Stimulated activated naive CD8-positive, alpha-beta T cell treated with anti-CD3 and anti-CD28 coated beads, Interleukin-15, amount 100 ng/mL, for 72 hours (primary cell): ENCODE data around the gene CYBA.
"Not testable (repeated sequence)": the region's sequence is repeated elsewhere in the genome, so short reads cannot be mapped to it uniquely, and the experiment has no call there.

Experiments
- ATAC-seq: fragments of 150-1000 bp; cut with Tn5 transposase; 2 replicates; pipeline ENCODE4 v1.10.0; 2021; ENCODE audit warnings: mild to moderate bottlenecking, moderate library complexity
- DNase-seq, 2 donors: peaks; one replicate each; pipeline ENCODE4 v3.0.0; 2021 to 2022
- H3K27ac Mint-ChIP-seq, 2 donors: one replicate each; pipeline ENCODE4 v1.8.0; 2022; ENCODE audit warnings: mild to moderate bottlenecking in 2 of 2, mixed read lengths in 2 of 2, moderate library complexity in 2 of 2
- H3K27me3 Mint-ChIP-seq: one replicate; pipeline ENCODE4 v1.8.0; 2022; ENCODE audit warnings: mixed read lengths
- H3K4me1 Mint-ChIP-seq: one replicate; pipeline ENCODE4 v1.8.0; 2022; ENCODE audit warnings: mild to moderate bottlenecking, mixed read lengths
- H3K4me3 Mint-ChIP-seq, 2 donors: one replicate each; pipeline ENCODE4 v1.8.0; 2022; ENCODE audit warnings: mild to moderate bottlenecking in 2 of 2, mixed read lengths in 2 of 2, moderate library complexity in 1 of 2
- H3K9me3 Mint-ChIP-seq, 2 donors: one replicate each; pipeline ENCODE4 v1.8.0; 2022; ENCODE audit warnings: mixed read lengths in 2 of 2

Gene CYBA

GRCh38 chr16:88676502-88677242 is 25.8 kb upstream of the CYBA start:
- Mint-ChIP-seq H3K4me1 (peaks cover 10% of the 10 kb centered on the region), H3K27me3 (no peaks in the 10 kb centered on the region), H3K4me3 (no peak overlapping the region), H3K9me3 (no peaks in the 10 kb centered on the region), H3K27ac (no peak overlapping the region)
- DNase-seq = no peak
- no peak for ATAC-seq

- Mint-ChIP-seq H3K9me3 (no peaks in the 10 kb centered on the region), H3K4me1 (no peaks in the 10 kb centered on the region), H3K27ac (peak overlapping the region in 1 of 2 donors; percentile 22), H3K27me3 (no peaks in the 10 kb centered on the region), H3K4me3 (no peak overlapping the region)
- ATAC-seq (no peak), DNase-seq (no peak)
These were observed 23.0 kb upstream of the CYBA start for GRCh38 chr16:88673716-88674379.

- Mint-ChIP-seq H3K27ac (no peak overlapping the region), H3K4me1 (no peaks in the 10 kb centered on the region), H3K4me3 (no peak overlapping the region), H3K9me3 (no peaks in the 10 kb centered on the region), H3K27me3 (no peaks in the 10 kb centered on the region)
- ATAC-seq = no peak
- no peak for DNase-seq
These were observed 21.9 kb upstream of the CYBA start for GRCh38 chr16:88672776-88673175.

GRCh38 chr16:88671806-88672205 is 21.0 kb upstream of the CYBA start:
- ATAC-seq = no peak
- Mint-ChIP-seq H3K4me3 (no peak overlapping the region), H3K4me1 (peaks cover 6% of the 10 kb centered on the region), H3K9me3 (no peaks in the 10 kb centered on the region), H3K27ac (peak overlapping the region in 1 of 2 donors; percentile 93), H3K27me3 (no peaks in the 10 kb centered on the region)
- DNase-seq = no peak

GRCh38 chr16:88669980-88670379 is 19.1 kb upstream of the CYBA start:
- Mint-ChIP-seq H3K4me3 (no peak overlapping the region), H3K27me3 (no peaks in the 10 kb centered on the region), H3K27ac (no peak overlapping the region), H3K4me1 (peaks cover 6% of the 10 kb centered on the region), H3K9me3 (no peaks in the 10 kb centered on the region)
- ATAC-seq = no peak
- DNase-seq = no peak

GRCh38 chr16:88669493-88669892 is 18.6 kb upstream of the CYBA start:
- not testable (repeated sequence) for H3K4me1 Mint-ChIP-seq, H3K27ac Mint-ChIP-seq, ATAC-seq, DNase-seq, H3K27me3 Mint-ChIP-seq, H3K4me3 Mint-ChIP-seq, H3K9me3 Mint-ChIP-seq

- ATAC-seq = no peak
These were observed 16.6 kb upstream of the CYBA start for GRCh38 chr16:88667461-88667860.

GRCh38 chr16:88665570-88665969 is 14.7 kb upstream of the CYBA start:
- Mint-ChIP-seq H3K4me1 (peaks cover 26% of the 10 kb centered on the region), H3K27ac (no peak overlapping the region)

More at GRCh38 chr16:88667461-88667860, 16.6 kb upstream of the CYBA start:
- Mint-ChIP-seq H3K4me3 (no peak overlapping the region), H3K27ac (no peak overlapping the region), H3K27me3 (no peaks in the 10 kb centered on the region), H3K4me1 (peaks cover 12% of the 10 kb centered on the region), H3K9me3 (no peaks in the 10 kb centered on the region)
- DNase-seq = no peak

GRCh38 chr16:88665148-88665547 is 14.3 kb upstream of the CYBA start:
- Mint-ChIP-seq H3K4me1 (peaks cover 26% of the 10 kb centered on the region), H3K27ac (no peak overlapping the region), H3K4me3 (peak overlapping the region; percentile 13 to 35), H3K27me3 (no peaks in the 10 kb centered on the region), H3K9me3 (no peaks in the 10 kb centered on the region)
- DNase-seq = no peak
- ATAC-seq = no peak

More at GRCh38 chr16:88665570-88665969, 14.7 kb upstream of the CYBA start:
- Mint-ChIP-seq H3K9me3 (no peaks in the 10 kb centered on the region), H3K27me3 (no peaks in the 10 kb centered on the region), H3K4me3 (no peak overlapping the region)
- no peak for ATAC-seq
- no peak for DNase-seq

GRCh38 chr16:88662843-88663606 is 12.2 kb upstream of the CYBA start, which contains the start of gene MVD:
Gene MVD, minus strand, starts transcription at chr16:88663091. Its CDS starts 11 bp downstream, at chr16:88663080.
- peak; percentile 98 for ATAC-seq
- Mint-ChIP-seq H3K9me3 (no peaks in the 10 kb centered on the region), H3K27me3 (no peaks in the 10 kb centered on the region), H3K27ac (peak within 1 kb of the TSS; percentile 91 to 96), H3K4me1 (peaks cover 31% of the 10 kb centered on the region), H3K4me3 (peak within 1 kb of the TSS; percentile 94 to 97)
- peak; percentile 94 to 97 for DNase-seq

- DNase-seq (peak in 1 of 2 donors; percentile 32), ATAC-seq (peak; percentile 4)
- Mint-ChIP-seq H3K4me1 (peaks cover 29% of the 10 kb centered on the region), H3K9me3 (no peaks in the 10 kb centered on the region), H3K4me3 (peak overlapping the region; percentile 81 to 97), H3K27ac (peak overlapping the region; percentile 69 to 76), H3K27me3 (no peaks in the 10 kb centered on the region)
These were observed 11.5 kb upstream of the CYBA start for GRCh38 chr16:88662222-88662842.

GRCh38 chr16:88661468-88661867 is 10.6 kb upstream of the CYBA start:
- peak overlapping the region in 1 of 2 donors; percentile 81 for H3K4me3 Mint-ChIP-seq
- no peak for ATAC-seq

GRCh38 chr16:88659160-88659559 is 8.3 kb upstream of the CYBA start:
- peak overlapping the region in 1 of 2 donors; percentile 30 for H3K27ac Mint-ChIP-seq
- ATAC-seq (no peak), DNase-seq (no peak)
- H3K9me3 Mint-ChIP-seq = no peaks in the 10 kb centered on the region
- no peak overlapping the region for H3K4me3 Mint-ChIP-seq
- peaks cover 22% of the 10 kb centered on the region for H3K4me1 Mint-ChIP-seq
- H3K27me3 Mint-ChIP-seq = no peaks in the 10 kb centered on the region

More at GRCh38 chr16:88661468-88661867, 10.6 kb upstream of the CYBA start:
- DNase-seq = no peak
- Mint-ChIP-seq H3K27me3 (no peaks in the 10 kb centered on the region), H3K4me1 (peaks cover 25% of the 10 kb centered on the region), H3K27ac (no peak overlapping the region), H3K9me3 (no peaks in the 10 kb centered on the region)

- Mint-ChIP-seq H3K4me3 (no peak overlapping the region), H3K27ac (peak overlapping the region in 1 of 2 donors; percentile 30), H3K27me3 (no peaks in the 10 kb centered on the region), H3K9me3 (no peaks in the 10 kb centered on the region), H3K4me1 (peaks cover 19% of the 10 kb centered on the region)
- ATAC-seq (no peak), DNase-seq (no peak)
These were observed 7.9 kb upstream of the CYBA start for GRCh38 chr16:88658714-88659113.

- H3K9me3 Mint-ChIP-seq = no peaks in the 10 kb centered on the region
- no peak overlapping the region for H3K4me3 Mint-ChIP-seq
- no peaks in the 10 kb centered on the region for H3K27me3 Mint-ChIP-seq
- ATAC-seq (no peak), DNase-seq (no peak)
- no peak overlapping the region for H3K27ac Mint-ChIP-seq
- H3K4me1 Mint-ChIP-seq = peaks cover 22% of the 10 kb centered on the region
These were observed 6.5 kb upstream of the CYBA start for GRCh38 chr16:88657371-88657770.
